Endodermal cell (in vitro differentiated cells): ENCODE results near the gene OR2T2. TPM values are rescaled to one million over a fixed set of nuclear protein-coding genes. Genes with fewer than 3 reads are reported as not detected.
"Not testable (repeated sequence)": the region's sequence is repeated elsewhere in the genome, so short reads cannot be mapped to it uniquely, and the experiment has no call there.

Experiments used
- DNase-seq: peaks from one replicate; pipeline ENCODE4 v3.0.0-alpha.2; 2017
- H3K27ac ChIP-seq: 2 replicates; pipeline ENCODE4 v1.5.1; 2013; ENCODE audit warnings: mild to moderate bottlenecking, low read depth, low read length, moderate library complexity
- H3K27me3 ChIP-seq: 2 replicates; pipeline ENCODE4 v1.6.1; 2013; ENCODE audit warnings: mild to moderate bottlenecking, low read length, moderate library complexity; ENCODE audit not compliant: insufficient read depth, control insufficient read depth, poor library complexity, severe bottlenecking
- H3K36me3 ChIP-seq: 2 replicates; pipeline ENCODE4 v1.7.0; 2013; ENCODE audit warnings: mild to moderate bottlenecking, low read length, moderate library complexity; ENCODE audit not compliant: control insufficient read depth, insufficient read depth
- H3K4me1 ChIP-seq: one replicate; pipeline ENCODE4 v1.7.0; 2013; ENCODE audit warnings: low read length; ENCODE audit not compliant: control insufficient read depth, insufficient read depth
- H3K4me3 ChIP-seq: 2 replicates; pipeline ENCODE4 v1.5.1; 2013; ENCODE audit warnings: mild to moderate bottlenecking, low read length, moderate library complexity
- H3K9ac ChIP-seq: 2 replicates; pipeline ENCODE4 v1.6.1; 2013; ENCODE audit warnings: mild to moderate bottlenecking, low read length, moderate library complexity; ENCODE audit not compliant: poor library complexity, severe bottlenecking; ENCODE audit errors: extremely low read depth
- H3K9me3 ChIP-seq: 2 replicates; pipeline ENCODE4 v1.6.1; 2013; ENCODE audit warnings: mild to moderate bottlenecking, low read length, moderate library complexity; ENCODE audit not compliant: control insufficient read depth
- H3K27ac Mint-ChIP-seq: 2 replicates; pipeline ENCODE4 v1.8.0; 2020; ENCODE audit warnings: mixed read lengths
- H3K27me3 Mint-ChIP-seq: 2 replicates; pipeline ENCODE4 v1.8.0; 2021; ENCODE audit warnings: mild to moderate bottlenecking, mixed read lengths; ENCODE audit not compliant: insufficient read depth
- H3K36me3 Mint-ChIP-seq: 2 replicates; pipeline ENCODE4 v1.8.0; 2020; ENCODE audit warnings: low read depth, mixed read lengths
- H3K4me1 Mint-ChIP-seq: 2 replicates; pipeline ENCODE4 v1.8.0; 2020; ENCODE audit warnings: mixed read lengths
- H3K4me3 Mint-ChIP-seq: 2 replicates; pipeline ENCODE4 v1.8.0; 2020; ENCODE audit warnings: mild to moderate bottlenecking, moderate library complexity, mixed read lengths
- H3K9me3 Mint-ChIP-seq: 2 replicates; pipeline ENCODE4 v1.8.0; 2020; ENCODE audit warnings: mild to moderate bottlenecking, mixed read lengths
- WGBS, 2 experiments: methylation state at CpG; one replicate each; pipeline versions ENCODE4 v1.1.5 to v1.1.7; 2013; ENCODE audit warnings: missing lambda C conversion rate in 2 of 2, mixed read lengths in 1 of 2; ENCODE audit not compliant: insufficient coverage in 1 of 2, insufficient read length in 1 of 2; 5-methylcytosine and 5-hydroxymethylcytosine counted together
- total RNA-seq, 2 donors: library from RNA; stranded (reverse); fragmentation: NEBNext Ultra II Directional in 1 of 2; extraction: Animal tissue kit (Norgen Biotek cat#: 25700) in 1 of 2; gene quantifications; 2 replicates in 1 of 2; 3 replicates in 1 of 2; pipeline ENCODE4 v1.2.1, GENCODE V29; 2021

Gene OR2T2
- total RNA-seq, 2 donors from 2014 or later, result not detected

DNA sequence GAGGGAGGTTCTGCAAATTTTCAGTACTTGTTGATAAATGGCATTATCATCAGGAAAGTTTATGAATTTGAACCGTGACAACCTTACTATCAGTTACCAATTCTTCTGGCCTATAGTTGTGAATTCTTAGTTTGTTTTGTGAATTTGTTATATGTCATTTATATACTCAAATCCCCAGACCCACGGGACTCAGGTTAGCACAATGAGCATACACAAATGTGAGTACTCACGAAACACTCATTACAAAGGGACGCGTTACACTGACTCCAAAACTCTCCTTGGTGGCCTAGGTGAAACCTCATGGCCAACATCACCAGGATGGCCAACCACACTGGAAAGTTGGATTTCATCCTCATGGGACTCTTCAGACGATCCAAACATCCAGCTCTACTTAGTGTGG is 42.9 kb downstream of the OR2T2 start, which contains the start of gene OR2T5:
TSS of gene OR2T5 (plus strand) at position 301 of the 400 bp plus-strand sequence. CDS start at position 301, 0 bp downstream.
- not testable (repeated sequence) for H3K4me3 ChIP-seq, H3K27ac ChIP-seq, H3K27ac Mint-ChIP-seq, H3K36me3 Mint-ChIP-seq, H3K4me3 Mint-ChIP-seq, H3K27me3 Mint-ChIP-seq, H3K4me1 ChIP-seq, DNase-seq, H3K9me3 ChIP-seq, H3K27me3 ChIP-seq, H3K36me3 ChIP-seq, H3K4me1 Mint-ChIP-seq, H3K9me3 Mint-ChIP-seq, H3K9ac ChIP-seq
- WGBS, 2 experiments, result 88% methylated on average over 4 of the region's 6 CpGs; no CpG with 5 or more reads in 1 of the 2 experiments

DNA sequence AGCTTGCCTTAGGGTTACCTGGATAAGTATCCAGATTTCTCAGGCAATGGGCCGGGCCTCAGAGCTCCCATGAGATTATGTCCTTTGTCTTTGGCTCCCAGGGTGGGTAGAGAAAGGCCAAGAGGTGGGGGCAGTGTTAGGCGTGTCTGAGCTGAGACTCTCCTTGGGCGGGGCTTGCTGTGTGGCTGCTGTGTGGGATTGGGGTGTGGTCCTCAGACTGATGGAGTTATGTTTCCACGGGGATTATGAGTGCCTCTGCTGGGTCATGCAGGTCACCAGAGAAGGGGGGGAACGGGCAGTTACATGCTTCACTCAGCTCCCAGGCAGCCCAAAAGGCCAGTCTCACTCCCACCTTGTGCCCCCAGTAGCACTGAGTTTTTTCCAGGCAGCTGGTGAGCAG is 51.2 kb downstream of the OR2T2 start:
- not testable (repeated sequence) for H3K27me3 ChIP-seq, H3K36me3 ChIP-seq, H3K27me3 Mint-ChIP-seq, H3K9me3 ChIP-seq, H3K4me1 Mint-ChIP-seq, H3K4me3 ChIP-seq, DNase-seq, H3K27ac Mint-ChIP-seq, H3K9ac ChIP-seq, H3K4me3 Mint-ChIP-seq, H3K27ac ChIP-seq, H3K4me1 ChIP-seq, H3K36me3 Mint-ChIP-seq
- H3K9me3 Mint-ChIP-seq, result peaks cover 21% of the 10 kb centered on the region
- no CpG with 5 or more reads among the region's 5 CpGs for WGBS, 2 experiments

DNA sequence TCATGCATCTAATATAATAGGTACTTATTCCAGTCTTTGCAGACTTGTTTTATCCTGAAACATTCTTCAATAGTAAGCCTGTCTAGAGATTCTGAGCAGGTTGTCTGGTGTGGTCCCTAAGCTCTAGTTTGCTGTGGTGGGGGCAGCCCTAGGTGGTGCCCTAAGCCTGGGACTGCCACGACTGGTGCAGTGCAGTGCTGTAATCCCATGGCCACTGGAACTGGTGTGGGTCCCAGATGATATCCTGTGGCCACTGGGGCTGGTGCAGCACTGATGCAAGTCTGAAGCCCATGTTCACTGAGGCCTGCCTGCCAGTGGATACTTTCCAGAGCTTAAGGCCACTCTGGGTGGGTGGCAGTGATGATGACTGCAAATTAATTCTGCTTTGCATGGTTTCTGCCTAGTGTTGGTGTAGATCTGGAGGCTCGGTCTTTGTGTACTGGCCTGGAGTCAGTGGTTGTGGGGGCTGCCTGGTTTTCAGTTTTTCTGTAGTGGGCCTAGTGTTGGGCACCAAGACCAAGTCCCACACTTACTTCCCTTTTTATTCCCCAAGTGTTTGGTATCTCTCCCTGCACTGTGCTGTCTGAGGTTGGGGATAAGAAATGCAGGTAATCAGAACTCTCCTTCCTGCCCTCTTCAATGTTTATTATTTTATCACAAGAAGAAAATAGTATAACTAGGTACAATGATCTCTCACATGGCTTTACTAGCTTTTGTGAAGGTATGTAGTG is 55.0 kb downstream of the OR2T2 start:
- H3K36me3 Mint-ChIP-seq, H3K27me3 ChIP-seq, H3K27ac ChIP-seq, H3K4me3 Mint-ChIP-seq, H3K27me3 Mint-ChIP-seq, H3K4me1 Mint-ChIP-seq, H3K4me3 ChIP-seq, H3K36me3 ChIP-seq, H3K27ac Mint-ChIP-seq, DNase-seq, H3K9ac ChIP-seq, H3K4me1 ChIP-seq, H3K9me3 ChIP-seq: not testable (repeated sequence)
- WGBS, 2 experiments, result 90% methylated on average over 1 of the region's 2 CpGs; no CpG with 5 or more reads in 1 of the 2 experiments
- peaks cover 19% of the 10 kb centered on the region for H3K9me3 Mint-ChIP-seq

Other genes with a start within 250 kb of the OR2T2 start
- not detected for gene OR2M3, start 248.4 kb upstream of the OR2T2 start, total RNA-seq
- not detected for gene OR2M4, start 214.2 kb upstream of the OR2T2 start, total RNA-seq
- gene OR2T33, start 167.7 kb upstream of the OR2T2 start, total RNA-seq, result not detected
- not detected for gene OR2T12, start 142.2 kb upstream of the OR2T2 start, total RNA-seq
- gene OR2M7, start 121.1 kb upstream of the OR2T2 start, total RNA-seq, result not detected
- gene OR14C36, start 96.9 kb upstream of the OR2T2 start, total RNA-seq, result not detected
- gene OR2T4, start 84.0 kb upstream of the OR2T2 start, total RNA-seq, result not detected
- not detected for gene OR2T6, start 69.9 kb upstream of the OR2T2 start, total RNA-seq
- not detected for gene OR2T1, start 42.6 kb upstream of the OR2T2 start, total RNA-seq
- gene OR2T3, start 27.7 kb downstream of the OR2T2 start, total RNA-seq, result not detected
- gene OR2T5, start 43.0 kb downstream of the OR2T2 start, total RNA-seq, result not detected
- not detected for gene OR2G6, start 62.4 kb downstream of the OR2T2 start, total RNA-seq
- gene OR2T29, start 117.1 kb downstream of the OR2T2 start, total RNA-seq, result not detected
- gene OR2T34, start 129.1 kb downstream of the OR2T2 start, total RNA-seq, result not detected
- not detected for gene OR2T10, start 152.1 kb downstream of the OR2T2 start, total RNA-seq
- gene OR2T11, start 189.5 kb downstream of the OR2T2 start, total RNA-seq, result not detected
- not detected for gene OR2T35, start 199.6 kb downstream of the OR2T2 start, total RNA-seq
- gene OR2T27, start 209.9 kb downstream of the OR2T2 start, total RNA-seq, result not detected